Stomach (tissue), 4 donors: ENCODE data around the gene IQSEC3.

ENCODE experiments used
- CTCF ChIP-seq, 7 experiments: fragments of 450-650 bp in 4 of 7; fragments of 200-600 bp in 3 of 7; sonication (generic) in 3 of 7; IDR thresholded peaks; one replicate each; pipeline ENCODE4 v1.5.1; 2016 to 2019; ENCODE audit warnings: antibody characterized with exemption in 7 of 7, control low read depth in 2 of 7, mild to moderate bottlenecking in 1 of 7
- EP300 ChIP-seq: sonication (generic); formaldehyde crosslinking; IDR thresholded peaks from one replicate; pipeline ENCODE4 v1.6.1; 2017; ENCODE audit warnings: antibody characterized with exemption
- POLR2A ChIP-seq, 4 donors: fragments of 450-650 bp; IDR thresholded peaks; one replicate each; pipeline ENCODE4 v1.6.1; 2016; ENCODE audit warnings: antibody characterized with exemption in 4 of 4, control low read depth in 2 of 4, mild to moderate bottlenecking in 1 of 4, moderate library complexity in 1 of 4

GRCh38 chr12:135138-135537, 68.6 kb downstream of the IQSEC3 start:
- TF ChIP-seq CTCF (IDR thresholded peaks at IDR 0.05) (no peak), EP300 (no peak), POLR2A (IDR thresholded peaks at IDR 0.05) (no peak)
